Left ventricle myocardium inferior (tissue), 1 donor: ENCODE measurements around the gene FAIM2. TPM values are rescaled to one million over a fixed set of nuclear protein-coding genes. Genes with fewer than 3 reads are reported as not detected.
"Not testable (repeated sequence)": the region's sequence is repeated elsewhere in the genome, so short reads cannot be mapped to it uniquely, and the experiment has no call there.

Experiments used
- DNase-seq: peaks from one replicate; pipeline ENCODE4 v3.0.0-alpha.2; 2020
- H3K27ac ChIP-seq: fragments of 200-600 bp; replicated peaks from 2 replicates; pipeline ENCODE4 v1.8.0; 2021
- H3K27me3 ChIP-seq: fragments of 200-600 bp; 2 replicates; pipeline ENCODE4 v1.8.0; 2021; ENCODE audit warnings: low read depth
- H3K36me3 ChIP-seq: fragments of 200-600 bp; 2 replicates; pipeline ENCODE4 v1.8.0; 2021
- H3K4me1 ChIP-seq: fragments of 200-600 bp; 2 replicates; pipeline ENCODE4 v1.8.0; 2021
- H3K4me3 ChIP-seq: fragments of 200-600 bp; 2 replicates; pipeline ENCODE4 v1.8.0; 2021; ENCODE audit warnings: mild to moderate bottlenecking, moderate library complexity
- H3K9me3 ChIP-seq: fragments of 200-600 bp; replicated peaks from 2 replicates; pipeline ENCODE4 v1.8.0; 2021
- intact Hi-C: fragments of 100-400 bp; cut with micrococcal nuclease; formaldehyde crosslinking; loops from one replicate; pipeline ENCODE4 v1.11.0; 2022
- total RNA-seq: library from RNA; stranded (reverse); fragmentation: NEBNext Ultra II Directional; extraction: Animal tissue kit (Norgen Biotek cat#: 25700); gene quantifications from one replicate; pipeline ENCODE4 v1.2.1, GENCODE V29; 2021
- TF ChIP-seq, protein P1 (sequence below): fragments of 200-600 bp; IDR thresholded peaks from 2 replicates; pipeline ENCODE4 v1.8.0; 2021; ENCODE audit warnings: antibody characterized with exemption, mild to moderate bottlenecking, borderline replicate concordance
- donor health status: DM: no; HTN: yes; CAD: no; lungs with severe emphysema.

Gene FAIM2
- total RNA-seq, 1 donor from 2014 or later, result 7.4 TPM

DNA sequence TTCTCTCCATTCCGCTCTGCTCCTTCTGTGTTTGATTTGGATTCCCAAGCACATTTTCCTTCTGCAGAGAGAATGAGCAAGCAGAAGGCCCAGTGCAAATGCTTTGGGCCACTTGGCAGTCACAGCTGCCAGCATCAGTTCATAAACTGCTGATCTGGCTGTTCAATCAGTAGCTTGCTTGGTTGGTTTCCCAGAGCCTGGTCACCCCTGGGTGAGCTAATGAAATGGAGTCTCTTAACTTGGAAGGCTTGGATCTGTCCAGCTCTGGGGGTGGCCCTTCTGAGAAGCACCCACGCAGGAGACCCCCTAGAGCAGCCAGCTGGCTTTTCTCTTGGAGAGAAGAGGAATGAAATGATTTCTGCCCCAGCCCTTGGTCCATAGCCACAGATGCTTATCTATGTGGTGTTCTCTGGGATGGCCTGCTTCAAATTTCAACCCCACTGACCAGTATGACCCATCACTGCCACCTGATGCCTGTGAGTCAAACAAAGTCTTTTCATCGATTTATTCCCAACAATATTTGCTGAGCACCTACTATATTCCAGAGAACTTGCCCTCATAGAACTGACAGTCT, 30.3 kb downstream of the FAIM2 start:
- Histone ChIP-seq H3K4me3 (no peak overlapping the region), H3K9me3 (no peaks in the 10 kb centered on the region), H3K36me3 (no peaks in the 10 kb centered on the region), H3K4me1 (peaks cover 34% of the 10 kb centered on the region), H3K27me3 (peaks cover 12% of the 10 kb centered on the region), H3K27ac (no peak overlapping the region)
- peak; percentile 30 for DNase-seq
- TF ChIP-seq, protein P1, sequence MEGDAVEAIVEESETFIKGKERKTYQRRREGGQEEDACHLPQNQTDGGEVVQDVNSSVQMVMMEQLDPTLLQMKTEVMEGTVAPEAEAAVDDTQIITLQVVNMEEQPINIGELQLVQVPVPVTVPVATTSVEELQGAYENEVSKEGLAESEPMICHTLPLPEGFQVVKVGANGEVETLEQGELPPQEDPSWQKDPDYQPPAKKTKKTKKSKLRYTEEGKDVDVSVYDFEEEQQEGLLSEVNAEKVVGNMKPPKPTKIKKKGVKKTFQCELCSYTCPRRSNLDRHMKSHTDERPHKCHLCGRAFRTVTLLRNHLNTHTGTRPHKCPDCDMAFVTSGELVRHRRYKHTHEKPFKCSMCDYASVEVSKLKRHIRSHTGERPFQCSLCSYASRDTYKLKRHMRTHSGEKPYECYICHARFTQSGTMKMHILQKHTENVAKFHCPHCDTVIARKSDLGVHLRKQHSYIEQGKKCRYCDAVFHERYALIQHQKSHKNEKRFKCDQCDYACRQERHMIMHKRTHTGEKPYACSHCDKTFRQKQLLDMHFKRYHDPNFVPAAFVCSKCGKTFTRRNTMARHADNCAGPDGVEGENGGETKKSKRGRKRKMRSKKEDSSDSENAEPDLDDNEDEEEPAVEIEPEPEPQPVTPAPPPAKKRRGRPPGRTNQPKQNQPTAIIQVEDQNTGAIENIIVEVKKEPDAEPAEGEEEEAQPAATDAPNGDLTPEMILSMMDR, result no peak
- intact Hi-C loops, result no loop called here

DNA sequence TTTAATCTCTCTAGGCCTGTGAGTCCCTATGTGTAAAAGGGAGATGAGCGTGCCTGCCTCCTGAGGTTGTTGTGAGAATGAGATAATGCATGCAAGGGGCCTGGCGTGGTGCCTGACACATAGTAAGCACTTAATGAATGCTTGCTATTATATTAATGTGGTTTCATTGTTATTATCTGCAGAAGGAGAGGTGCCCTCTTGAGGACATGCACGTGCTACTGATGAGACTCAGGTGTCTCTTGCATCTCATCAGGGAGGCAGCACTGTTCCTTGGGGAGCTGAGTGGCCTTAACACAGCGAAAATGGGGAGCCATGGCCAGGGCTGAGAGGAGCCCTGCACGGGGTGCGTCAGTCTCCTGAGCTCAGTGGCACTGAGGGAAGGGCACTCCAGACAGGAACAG, 30.9 kb downstream of the FAIM2 start:
- intact Hi-C loops, result no loop called here
- Histone ChIP-seq H3K9me3 (no peaks in the 10 kb centered on the region), H3K27me3 (peaks cover 12% of the 10 kb centered on the region), H3K27ac (peak overlapping the region; percentile 19), H3K4me1 (peaks cover 41% of the 10 kb centered on the region), H3K36me3 (no peaks in the 10 kb centered on the region), H3K4me3 (no peak overlapping the region)
- TF ChIP-seq, protein P1, result no peak
- no peak for DNase-seq

DNA sequence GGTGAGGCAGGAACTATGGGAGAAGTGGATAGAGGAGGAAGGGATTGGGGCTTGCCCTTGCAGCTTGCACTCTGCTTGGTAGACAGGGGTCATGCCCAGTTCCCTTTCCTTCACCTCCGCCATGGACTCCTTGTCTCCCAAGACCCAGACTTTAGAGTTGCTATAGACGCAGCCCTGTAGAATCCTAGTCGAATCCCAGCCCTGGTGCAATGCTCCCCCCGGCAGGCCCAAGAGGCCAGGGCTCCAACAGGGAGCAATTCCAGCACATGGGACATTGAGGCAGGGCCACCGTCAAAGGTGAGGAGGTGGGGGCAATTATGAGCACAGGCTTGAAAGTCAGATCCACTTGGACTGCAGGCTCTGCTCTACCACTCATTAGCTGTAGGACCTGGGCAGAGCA, 31.3 kb downstream of the FAIM2 start:
- H3K4me3 ChIP-seq, result no peak overlapping the region
- peaks cover 12% of the 10 kb centered on the region for H3K27me3 ChIP-seq
- DNase-seq, result no peak
- no peak overlapping the region for H3K27ac ChIP-seq
- intact Hi-C loops, result no loop called here
- no peaks in the 10 kb centered on the region for H3K9me3 ChIP-seq
- H3K4me1 ChIP-seq, result peaks cover 45% of the 10 kb centered on the region
- TF ChIP-seq, protein P1, result no peak
- H3K36me3 ChIP-seq, result no peaks in the 10 kb centered on the region

GRCh38 chr12:49871811-49872251, 31.9 kb downstream of the FAIM2 start:
- intact Hi-C loops, H3K36me3 ChIP-seq, H3K9me3 ChIP-seq, DNase-seq, H3K27ac ChIP-seq, H3K4me3 ChIP-seq: not testable (repeated sequence)
- Histone ChIP-seq H3K27me3 (peaks cover 12% of the 10 kb centered on the region), H3K4me1 (peaks cover 50% of the 10 kb centered on the region)

GRCh38 chr12:49871263-49871561, 32.5 kb downstream of the FAIM2 start:
- intact Hi-C loops, result no loop called here

DNA sequence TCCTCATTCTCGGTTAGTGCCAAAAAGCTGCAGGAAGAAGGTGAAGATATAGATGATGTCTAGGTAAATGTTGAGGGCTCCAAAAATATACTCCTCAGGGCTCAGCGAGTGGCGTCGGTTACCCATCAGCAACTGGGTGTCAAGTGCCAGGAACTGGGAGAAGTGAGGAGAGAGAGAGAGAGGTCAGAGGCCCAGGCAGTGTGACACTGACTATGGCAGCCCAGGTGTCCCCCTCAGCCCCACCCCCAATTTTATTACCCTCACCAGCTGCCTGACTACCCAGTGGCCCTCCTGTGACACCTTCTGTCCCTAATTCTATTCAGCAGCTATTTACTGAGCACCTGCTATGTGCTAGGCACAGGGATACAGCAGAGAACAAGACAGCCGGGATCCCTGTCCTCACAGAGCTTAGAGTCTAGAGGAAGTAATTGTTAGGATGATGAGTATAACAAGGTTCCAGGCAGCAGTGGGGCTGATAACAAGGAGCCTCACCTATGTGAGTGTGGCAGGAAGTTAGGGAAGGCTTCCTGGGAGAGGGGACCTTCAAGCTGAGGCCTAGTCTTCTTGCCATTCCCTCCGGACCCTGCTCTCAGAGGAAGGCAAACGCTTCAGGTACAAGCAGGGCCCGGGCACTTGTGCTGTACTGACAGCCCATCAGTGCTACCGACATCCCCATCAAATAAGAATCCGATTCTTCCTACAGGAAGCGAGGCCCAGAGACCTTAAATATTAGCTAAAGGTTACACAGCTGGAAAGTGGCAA, 33.0 kb downstream of the FAIM2 start:
- Histone ChIP-seq H3K36me3 (no peaks in the 10 kb centered on the region), H3K27me3 (peaks cover 18% of the 10 kb centered on the region), H3K27ac (no peak overlapping the region), H3K9me3 (no peaks in the 10 kb centered on the region), H3K4me3 (no peak overlapping the region), H3K4me1 (peaks cover 51% of the 10 kb centered on the region)
- DNase-seq, result no peak
- intact Hi-C loops, result no loop called here
- TF ChIP-seq, protein P1, result no peak

More at GRCh38 chr12:49871263-49871561, 32.5 kb downstream of the FAIM2 start:
- peaks cover 13% of the 10 kb centered on the region for H3K27me3 ChIP-seq
- H3K36me3 ChIP-seq, result no peaks in the 10 kb centered on the region
- no peak overlapping the region for H3K4me3 ChIP-seq
- H3K4me1 ChIP-seq, result peaks cover 51% of the 10 kb centered on the region
- no peaks in the 10 kb centered on the region for H3K9me3 ChIP-seq
- TF ChIP-seq, protein P1, result no peak
- DNase-seq, result no peak
- no peak overlapping the region for H3K27ac ChIP-seq
